K562 (cell line): ENCODE measurements around the gene GRAMD2B. TPM values are rescaled to one million over a fixed set of nuclear protein-coding genes. Genes with fewer than 3 reads are reported as not detected.

Experiments
- C11orf30 ChIP-seq: fragments of 450-650 bp; IDR thresholded peaks from 2 replicates; pipeline ENCODE4 v1.6.1; 2016; ENCODE audit warnings: low read depth, mild to moderate bottlenecking
- EWSR1 ChIP-seq: fragments of 450-650 bp; IDR thresholded peaks from 2 replicates; pipeline ENCODE4 v1.6.1; 2018; ENCODE audit warnings: borderline replicate concordance, mild to moderate bottlenecking, low read depth, moderate library complexity; ENCODE audit not compliant: partially characterized antibody
- GABPA ChIP-seq: fragments of 200-800 bp; sonication (Bioruptor generic); conservative IDR thresholded peaks from 2 replicates; pipeline ENCODE4 v1.6.1; 2016; ENCODE audit warnings: low read depth, missing genetic modification characterization, missing compliant biosample characterization
- GTF2A2 ChIP-seq: IDR thresholded peaks from 2 replicates; pipeline ENCODE4 v1.6.1; 2016; ENCODE audit warnings: mild to moderate bottlenecking, missing genetic modification characterization, missing compliant biosample characterization
- ILF3 ChIP-seq: fragments of 450-650 bp; IDR thresholded peaks from 2 replicates; pipeline ENCODE4 v1.6.1; 2018; ENCODE audit warnings: antibody characterized with exemption, mild to moderate bottlenecking, moderate library complexity, borderline replicate concordance
- SAP30 ChIP-seq: fragments of 200-600 bp; sonication (generic); IDR thresholded peaks from 2 replicates; pipeline ENCODE4 v1.6.1; 2012; ENCODE audit warnings: borderline replicate concordance, low read depth, mild to moderate bottlenecking, moderate library complexity, low read length, control low read depth, inconsistent platforms; ENCODE audit not compliant: insufficient read depth, poor library complexity, severe bottlenecking
- SMAD3 ChIP-seq: fragments of 450-650 bp; formaldehyde crosslinking; conservative IDR thresholded peaks from 2 replicates; pipeline ENCODE4 v1.4.0; 2020; ENCODE audit warnings: mild to moderate bottlenecking
- SMARCC2 ChIP-seq: fragments of 450-650 bp; IDR thresholded peaks from 2 replicates; pipeline ENCODE4 v1.6.1; 2017; ENCODE audit warnings: antibody characterized with exemption, moderate library complexity, mild to moderate bottlenecking, low read depth
- SMARCE1 ChIP-seq: fragments of 450-650 bp; IDR thresholded peaks from 2 replicates; pipeline ENCODE4 v1.7.1; 2016; ENCODE audit warnings: mild to moderate bottlenecking
- SPI1 ChIP-seq: IDR thresholded peaks from 2 replicates; pipeline ENCODE4 v1.6.1; 2011; ENCODE audit warnings: low read depth, low read length, control low read depth, borderline replicate concordance
- TAF7 ChIP-seq: fragments of 450-650 bp; IDR thresholded peaks from 2 replicates; pipeline ENCODE4 v1.6.1; 2016; ENCODE audit warnings: missing genetic modification characterization, missing compliant biosample characterization
- TAF9B ChIP-seq: fragments of 450-650 bp; IDR thresholded peaks from 2 replicates; pipeline ENCODE4 v1.6.1; 2018; ENCODE audit warnings: mild to moderate bottlenecking; ENCODE audit not compliant: partially characterized antibody
- TFAM ChIP-seq: fragments of 250-450 bp; sonication (Bioruptor Pico); conservative IDR thresholded peaks from 2 replicates; pipeline ENCODE4 v1.5.0; 2021; ENCODE audit warnings: mild to moderate bottlenecking, moderate library complexity
- TGIF2 ChIP-seq: sonication (generic); formaldehyde crosslinking; IDR thresholded peaks from 2 replicates; pipeline ENCODE4 v1.8.1; 2022; ENCODE audit warnings: mild to moderate bottlenecking, missing genetic modification reagents, moderate library complexity
- ZNF224 ChIP-seq: sonication (generic); formaldehyde crosslinking; IDR thresholded peaks from 2 replicates; pipeline ENCODE4 v1.8.0; 2022; ENCODE audit warnings: mild to moderate bottlenecking, missing genetic modification reagents
- ZNF253 ChIP-seq: fragments of 250-450 bp; sonication (Bioruptor Pico); conservative IDR thresholded peaks from 2 replicates; pipeline ENCODE4 v1.6.1; 2021; ENCODE audit warnings: mild to moderate bottlenecking
- ZNF282 ChIP-seq: sonication (generic); formaldehyde crosslinking; IDR thresholded peaks from 2 replicates; pipeline ENCODE4 v1.8.1; 2023; ENCODE audit warnings: missing genetic modification reagents
- polyA plus RNA-seq, 8 experiments: library from polyadenylated mRNA; depleted of rRNA in 4 of 8; stranded (reverse) in 5 of 8; unstranded in 3 of 8; fragments of >200 nt; fragmentation: Nextera tagmentation in 2 of 8; fragmentation: Illumina TruSeq in 1 of 8; extraction: Ambion mirVana in 2 of 8; extraction: Trizol in 1 of 8; gene quantifications; 2 replicates each; pipeline versions ENCODE4 v1.2.1 to v1.2.3, GENCODE V29; 2011 to 2014; ENCODE audit warnings: inconsistent platforms in 1 of 8, missing spikeins in 1 of 8
- total RNA-seq, 7 experiments: library from RNA; depleted of rRNA in 6 of 7; stranded (reverse); fragments of >200 nt in 6 of 7; fragmentation: Illumina TruSeq in 2 of 7; extraction: Trizol in 2 of 7; gene quantifications; 2 replicates each; pipeline versions ENCODE4 v1.2.1 to v1.2.3, GENCODE V29; 2011 to 2021; ENCODE audit warnings: low replicate concordance in 1 of 7
- TF ChIP-seq, protein P1 (sequence below): sonication (generic); formaldehyde crosslinking; IDR thresholded peaks from 2 replicates; pipeline ENCODE4 v1.8.1; 2023; ENCODE audit warnings: mild to moderate bottlenecking, missing genetic modification reagents
- TF ChIP-seq, protein P2 (sequence below): fragments of 250-450 bp; sonication (Bioruptor Pico); IDR thresholded peaks from 2 replicates; pipeline ENCODE4 v1.4.0; 2020; ENCODE audit warnings: borderline replicate concordance
- TF ChIP-seq, protein P3 (sequence below), 2 experiments: fragments of 450-650 bp in 1 of 2; sonication (generic) in 1 of 2; formaldehyde crosslinking; conservative IDR thresholded peaks; 2 replicates each; pipeline versions ENCODE4 v1.4.0 to v1.8.1; 2020 to 2022; ENCODE audit warnings: mild to moderate bottlenecking in 1 of 2, missing genetic modification reagents in 1 of 2
- TF ChIP-seq, protein P4 (sequence below): fragments of 250-450 bp; sonication (Bioruptor Pico); IDR thresholded peaks from 2 replicates; pipeline ENCODE4 v1.5.0; 2020; ENCODE audit warnings: mild to moderate bottlenecking

Gene GRAMD2B
- total and polyA plus RNA-seq, 9 of the 15 experiments (the other 6 are each of a cell fraction or from before 2014, with no cell fraction given), result 0.32 to 4.2 (median 1.4) TPM

DNA sequence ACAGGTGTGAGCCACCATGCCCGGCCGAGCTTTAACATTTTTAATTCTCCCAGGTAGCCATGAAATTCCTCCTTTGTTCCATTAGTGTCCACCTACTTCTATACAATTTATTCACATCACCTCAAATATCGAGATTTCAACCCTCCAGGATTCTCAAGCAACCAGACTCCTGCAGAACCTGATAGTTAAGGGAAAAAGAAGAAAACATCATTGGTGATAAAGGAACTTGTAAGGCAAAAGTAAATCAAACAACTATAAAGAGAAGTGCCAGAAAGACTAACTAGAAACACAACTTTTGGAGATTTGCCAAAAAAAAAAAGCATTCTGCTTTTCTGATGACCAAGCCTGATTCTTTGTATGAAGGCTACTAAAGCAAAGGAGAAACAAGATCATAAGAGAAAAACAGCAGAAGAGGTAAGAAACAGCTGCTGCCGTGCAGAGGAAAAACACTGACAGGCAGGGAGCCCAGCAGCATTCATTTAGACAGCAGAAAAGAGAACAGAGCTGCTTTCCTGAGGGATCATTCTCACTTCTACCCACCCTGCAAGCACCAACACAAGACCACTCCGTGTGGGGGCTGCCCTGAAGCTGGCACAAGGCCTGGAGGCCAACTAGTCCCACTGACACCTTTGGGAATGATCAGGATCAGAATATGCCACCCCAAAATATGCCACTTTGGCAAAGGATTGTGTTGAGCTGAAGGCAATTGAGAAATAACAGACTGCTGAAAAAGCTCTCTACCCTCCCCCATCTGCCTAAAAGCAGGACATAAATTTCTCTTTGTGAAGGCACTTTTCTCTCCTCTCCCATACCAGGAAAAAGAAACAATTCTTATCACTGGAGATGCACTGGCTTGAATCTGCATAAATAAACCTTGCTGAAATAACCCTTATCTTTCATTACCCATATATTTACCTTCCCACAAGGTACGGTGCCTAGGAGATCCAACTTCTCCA lies 96.7 kb downstream of the GRAMD2B start (continued):
- TF ChIP-seq SMARCE1 (peak; percentile 72), TGIF2 (no peak), SPI1 (no peak), SMARCC2 (no peak), GTF2A2 (tag) (no peak), SMAD3 (CRISPR knock-in tag) (no peak), ILF3 (no peak), SAP30 (no peak), TAF9B (no peak), TFAM (CRISPR knock-in tag) (no peak), C11orf30 (no peak), ZNF224 (CRISPR knock-in tag) (no peak), ZNF282 (CRISPR knock-in tag) (no peak), GABPA (tag) (no peak), ZNF253 (CRISPR knock-in tag) (no peak), EWSR1 (no peak), TAF7 (tag) (no peak)
- TF ChIP-seq, protein P1, sequence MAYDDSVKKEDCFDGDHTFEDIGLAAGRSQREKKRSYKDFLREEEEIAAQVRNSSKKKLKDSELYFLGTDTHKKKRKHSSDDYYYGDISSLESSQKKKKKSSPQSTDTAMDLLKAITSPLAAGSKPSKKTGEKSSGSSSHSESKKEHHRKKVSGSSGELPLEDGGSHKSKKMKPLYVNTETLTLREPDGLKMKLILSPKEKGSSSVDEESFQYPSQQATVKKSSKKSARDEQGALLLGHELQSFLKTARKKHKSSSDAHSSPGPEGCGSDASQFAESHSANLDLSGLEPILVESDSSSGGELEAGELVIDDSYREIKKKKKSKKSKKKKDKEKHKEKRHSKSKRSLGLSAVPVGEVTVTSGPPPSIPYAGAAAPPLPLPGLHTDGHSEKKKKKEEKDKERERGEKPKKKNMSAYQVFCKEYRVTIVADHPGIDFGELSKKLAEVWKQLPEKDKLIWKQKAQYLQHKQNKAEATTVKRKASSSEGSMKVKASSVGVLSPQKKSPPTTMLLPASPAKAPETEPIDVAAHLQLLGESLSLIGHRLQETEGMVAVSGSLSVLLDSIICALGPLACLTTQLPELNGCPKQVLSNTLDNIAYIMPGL, result no peak
- TF ChIP-seq, protein P2, sequence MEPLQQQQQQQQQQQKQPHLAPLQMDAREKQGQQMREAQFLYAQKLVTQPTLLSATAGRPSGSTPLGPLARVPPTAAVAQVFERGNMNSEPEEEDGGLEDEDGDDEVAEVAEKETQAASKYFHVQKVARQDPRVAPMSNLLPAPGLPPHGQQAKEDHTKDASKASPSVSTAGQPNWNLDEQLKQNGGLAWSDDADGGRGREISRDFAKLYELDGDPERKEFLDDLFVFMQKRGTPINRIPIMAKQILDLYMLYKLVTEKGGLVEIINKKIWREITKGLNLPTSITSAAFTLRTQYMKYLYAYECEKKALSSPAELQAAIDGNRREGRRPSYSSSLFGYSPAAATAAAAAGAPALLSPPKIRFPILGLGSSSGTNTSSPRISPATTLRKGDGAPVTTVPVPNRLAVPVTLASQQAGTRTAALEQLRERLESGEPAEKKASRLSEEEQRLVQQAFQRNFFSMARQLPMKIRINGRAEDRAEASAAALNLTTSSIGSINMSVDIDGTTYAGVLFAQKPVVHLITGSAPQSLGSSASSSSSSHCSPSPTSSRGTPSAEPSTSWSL (CRISPR knock-in tag), result no peak
- TF ChIP-seq, protein P3, sequence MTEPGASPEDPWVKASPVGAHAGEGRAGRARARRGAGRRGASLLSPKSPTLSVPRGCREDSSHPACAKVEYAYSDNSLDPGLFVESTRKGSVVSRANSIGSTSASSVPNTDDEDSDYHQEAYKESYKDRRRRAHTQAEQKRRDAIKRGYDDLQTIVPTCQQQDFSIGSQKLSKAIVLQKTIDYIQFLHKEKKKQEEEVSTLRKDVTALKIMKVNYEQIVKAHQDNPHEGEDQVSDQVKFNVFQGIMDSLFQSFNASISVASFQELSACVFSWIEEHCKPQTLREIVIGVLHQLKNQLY (CRISPR knock-in tag; conservative IDR thresholded peaks at IDR 0.05), result no peak
- TF ChIP-seq, protein P4, sequence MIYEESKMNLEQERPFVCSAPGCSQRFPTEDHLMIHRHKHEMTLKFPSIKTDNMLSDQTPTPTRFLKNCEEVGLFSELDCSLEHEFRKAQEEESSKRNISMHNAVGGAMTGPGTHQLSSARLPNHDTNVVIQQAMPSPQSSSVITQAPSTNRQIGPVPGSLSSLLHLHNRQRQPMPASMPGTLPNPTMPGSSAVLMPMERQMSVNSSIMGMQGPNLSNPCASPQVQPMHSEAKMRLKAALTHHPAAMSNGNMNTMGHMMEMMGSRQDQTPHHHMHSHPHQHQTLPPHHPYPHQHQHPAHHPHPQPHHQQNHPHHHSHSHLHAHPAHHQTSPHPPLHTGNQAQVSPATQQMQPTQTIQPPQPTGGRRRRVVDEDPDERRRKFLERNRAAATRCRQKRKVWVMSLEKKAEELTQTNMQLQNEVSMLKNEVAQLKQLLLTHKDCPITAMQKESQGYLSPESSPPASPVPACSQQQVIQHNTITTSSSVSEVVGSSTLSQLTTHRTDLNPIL (CRISPR knock-in tag), result no peak
